Fibroblast of lung (primary cell): ENCODE data around the gene FHAD1. TPM values are rescaled to one million over a fixed set of nuclear protein-coding genes. Genes with fewer than 3 reads are reported as not detected.

ENCODE experiments used
- DNase-seq, 2 donors: peaks; one replicate each; pipeline versions ENCODE4 v3.0.0 to v3.0.0-alpha.2; 2010; ENCODE audit warnings: low read depth in 2 of 2
- H2AFZ ChIP-seq: 2 replicates; pipeline ENCODE4 v1.5.1; 2012; ENCODE audit warnings: low read length, control low read depth, inconsistent platforms
- H3K27ac ChIP-seq: 2 replicates; pipeline ENCODE4 v1.5.1; 2011; ENCODE audit warnings: low read length, control low read depth; ENCODE audit not compliant: insufficient read depth
- H3K27me3 ChIP-seq: 2 replicates; pipeline ENCODE4 v1.5.1; 2011; ENCODE audit warnings: mild to moderate bottlenecking, low read length; ENCODE audit not compliant: control insufficient read depth, insufficient read depth
- H3K36me3 ChIP-seq: 2 replicates; pipeline ENCODE4 v1.5.1; 2011; ENCODE audit warnings: low read length; ENCODE audit not compliant: control insufficient read depth, insufficient read depth
- H3K4me1 ChIP-seq: 2 replicates; pipeline ENCODE4 v1.5.1; 2011; ENCODE audit warnings: low read length; ENCODE audit not compliant: control insufficient read depth, insufficient read depth; ENCODE audit errors: extremely low read depth
- H3K4me2 ChIP-seq: 2 replicates; pipeline ENCODE4 v1.5.1; 2011; ENCODE audit warnings: low read length, control low read depth; ENCODE audit not compliant: insufficient read depth; ENCODE audit errors: extremely low read depth
- H3K4me3 ChIP-seq, 4 experiments: fragments of 200-600 bp in 1 of 4; sonication (generic) in 1 of 4; replicated peaks in 1 of 4; 2 replicates each; pipeline ENCODE4 v1.5.1; 2011 to 2016; ENCODE audit warnings: low read length in 4 of 4, low read depth in 3 of 4, mild to moderate bottlenecking in 3 of 4, control low read depth in 2 of 4, inconsistent platforms in 1 of 4, mixed read lengths in 1 of 4; ENCODE audit not compliant: insufficient read depth in 1 of 4; ENCODE audit errors: control extremely low read depth in 1 of 4
- H3K79me2 ChIP-seq: 2 replicates; pipeline ENCODE4 v1.5.1; 2012; ENCODE audit warnings: mild to moderate bottlenecking, low read length, inconsistent platforms; ENCODE audit not compliant: control insufficient read depth, insufficient read depth
- H3K9ac ChIP-seq: 2 replicates; pipeline ENCODE4 v1.5.1; 2011; ENCODE audit warnings: mild to moderate bottlenecking, low read length, control low read depth; ENCODE audit not compliant: insufficient read depth
- H3K9me3 ChIP-seq: 2 replicates; pipeline ENCODE4 v1.5.1; 2012; ENCODE audit warnings: low read depth, low read length; ENCODE audit not compliant: control insufficient read depth, insufficient read depth
- H4K20me1 ChIP-seq: 2 replicates; pipeline ENCODE4 v1.5.1; 2011; ENCODE audit warnings: low read length; ENCODE audit not compliant: control insufficient read depth, insufficient read depth; ENCODE audit errors: extremely low read depth
- EZH2 ChIP-seq: IDR thresholded peaks from 2 replicates; pipeline ENCODE4 v1.5.1; 2012; ENCODE audit warnings: low read length, control low read depth, mild to moderate bottlenecking; ENCODE audit errors: missing control alignments
- polyA plus RNA-seq, 2 donors: library from polyadenylated mRNA; depleted of rRNA in 1 of 2; stranded (reverse) in 1 of 2; unstranded in 1 of 2; fragments of >200 nt; gene quantifications; 2 replicates each; pipeline ENCODE4 v1.2.1, GENCODE V29; 2011 to 2012; ENCODE audit warnings: missing spikeins in 1 of 2
- total RNA-seq: library from RNA; depleted of rRNA; stranded (reverse); fragments of >200 nt; gene quantifications from 2 replicates; pipeline ENCODE4 v1.2.1, GENCODE V29; 2014
- TF ChIP-seq, protein P1 (sequence below), 2 donors: IDR thresholded peaks in 1 of 2; conservative IDR thresholded peaks in 1 of 2; 1 replicate in 1 of 2; 2 replicates in 1 of 2; pipeline ENCODE4 v1.5.1; 2011 to 2012; ENCODE audit warnings: low read length in 2 of 2, control low read depth in 1 of 2, inconsistent platforms in 1 of 2, low read depth in 1 of 2, mild to moderate bottlenecking in 1 of 2

The FHAD1 gene
- total and polyA plus RNA-seq, 2 donors (not counting 1 experiment from before 2014, with no cell fraction given) = 0.09 to 0.66 TPM

DNA sequence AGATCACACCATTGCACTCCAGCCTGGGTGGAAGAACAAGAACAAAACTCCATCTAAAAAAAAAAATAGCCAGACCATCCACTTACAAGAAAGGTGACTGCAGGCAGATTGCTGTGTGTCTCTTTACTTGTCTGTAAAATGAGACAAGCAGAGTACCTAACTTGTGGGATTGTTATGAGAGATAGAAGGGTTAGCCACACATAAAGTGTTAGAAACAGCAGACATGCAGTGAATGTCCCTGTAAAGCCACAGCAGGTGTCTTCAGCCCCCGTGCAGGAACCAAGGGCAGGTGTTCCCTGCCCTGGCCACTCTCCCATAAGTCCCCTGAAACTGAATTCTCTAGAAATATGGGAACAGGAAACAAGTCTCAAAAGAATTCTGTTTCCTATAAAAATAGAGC, 121.9 kb downstream of the FHAD1 start:
- H3K36me3 ChIP-seq = no peaks in the 10 kb centered on the region
- no peak overlapping the region for H3K27ac ChIP-seq
- no peak overlapping the region for H3K9ac ChIP-seq
- DNase-seq = no peak
- H3K4me2 ChIP-seq = no peak overlapping the region
- peaks cover 14% of the 10 kb centered on the region for H3K4me1 ChIP-seq
- no peak overlapping the region for H3K4me3 ChIP-seq
- H3K79me2 ChIP-seq = no peaks in the 10 kb centered on the region
- H4K20me1 ChIP-seq = no peaks in the 10 kb centered on the region
- TF ChIP-seq, protein P1, sequence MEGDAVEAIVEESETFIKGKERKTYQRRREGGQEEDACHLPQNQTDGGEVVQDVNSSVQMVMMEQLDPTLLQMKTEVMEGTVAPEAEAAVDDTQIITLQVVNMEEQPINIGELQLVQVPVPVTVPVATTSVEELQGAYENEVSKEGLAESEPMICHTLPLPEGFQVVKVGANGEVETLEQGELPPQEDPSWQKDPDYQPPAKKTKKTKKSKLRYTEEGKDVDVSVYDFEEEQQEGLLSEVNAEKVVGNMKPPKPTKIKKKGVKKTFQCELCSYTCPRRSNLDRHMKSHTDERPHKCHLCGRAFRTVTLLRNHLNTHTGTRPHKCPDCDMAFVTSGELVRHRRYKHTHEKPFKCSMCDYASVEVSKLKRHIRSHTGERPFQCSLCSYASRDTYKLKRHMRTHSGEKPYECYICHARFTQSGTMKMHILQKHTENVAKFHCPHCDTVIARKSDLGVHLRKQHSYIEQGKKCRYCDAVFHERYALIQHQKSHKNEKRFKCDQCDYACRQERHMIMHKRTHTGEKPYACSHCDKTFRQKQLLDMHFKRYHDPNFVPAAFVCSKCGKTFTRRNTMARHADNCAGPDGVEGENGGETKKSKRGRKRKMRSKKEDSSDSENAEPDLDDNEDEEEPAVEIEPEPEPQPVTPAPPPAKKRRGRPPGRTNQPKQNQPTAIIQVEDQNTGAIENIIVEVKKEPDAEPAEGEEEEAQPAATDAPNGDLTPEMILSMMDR (conservative IDR thresholded peaks at IDR 0.05 in 1 of 2, IDR thresholded peaks at IDR 0.05 in 1 of 2; ENCODE audit: low read depth in 1 of 2, low read length in 2 of 2) = no peak
- no peak for TF ChIP-seq EZH2
- no peaks in the 10 kb centered on the region for H3K9me3 ChIP-seq
- H3K27me3 ChIP-seq = no peaks in the 10 kb centered on the region
- no peak overlapping the region for H2AFZ ChIP-seq

DNA sequence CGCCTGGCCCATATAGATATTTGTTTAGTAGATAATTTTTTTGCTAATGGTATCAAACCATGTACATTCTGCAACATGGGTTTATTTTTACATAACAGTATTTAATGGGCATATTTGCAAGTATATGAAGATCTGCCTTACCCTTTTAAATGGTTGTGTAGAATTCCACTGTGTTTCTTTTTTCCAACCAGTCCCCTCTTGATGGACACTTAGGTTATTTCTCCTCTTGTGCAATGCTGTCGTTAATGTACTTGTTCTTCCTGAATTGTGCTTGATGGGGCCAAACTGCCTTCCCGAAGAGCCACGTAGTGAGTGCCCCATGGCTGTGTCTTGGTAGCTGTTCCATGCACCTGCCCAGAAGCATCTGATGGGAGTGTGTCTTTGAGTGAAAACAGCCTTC, 123.2 kb downstream of the FHAD1 start:
- Histone ChIP-seq H3K9me3 (no peaks in the 10 kb centered on the region), H3K27me3 (no peaks in the 10 kb centered on the region), H3K4me3 (no peak overlapping the region), H4K20me1 (no peaks in the 10 kb centered on the region), H3K4me1 (peaks cover 14% of the 10 kb centered on the region), H3K4me2 (no peak overlapping the region), H2AFZ (no peak overlapping the region), H3K79me2 (no peaks in the 10 kb centered on the region), H3K27ac (no peak overlapping the region), H3K36me3 (no peaks in the 10 kb centered on the region), H3K9ac (no peak overlapping the region)
- TF ChIP-seq, protein P1 (conservative IDR thresholded peaks at IDR 0.05 in 1 of 2, IDR thresholded peaks at IDR 0.05 in 1 of 2; ENCODE audit: low read depth in 1 of 2, low read length in 2 of 2) = no peak
- TF ChIP-seq EZH2 = no peak
- DNase-seq = no peak

DNA sequence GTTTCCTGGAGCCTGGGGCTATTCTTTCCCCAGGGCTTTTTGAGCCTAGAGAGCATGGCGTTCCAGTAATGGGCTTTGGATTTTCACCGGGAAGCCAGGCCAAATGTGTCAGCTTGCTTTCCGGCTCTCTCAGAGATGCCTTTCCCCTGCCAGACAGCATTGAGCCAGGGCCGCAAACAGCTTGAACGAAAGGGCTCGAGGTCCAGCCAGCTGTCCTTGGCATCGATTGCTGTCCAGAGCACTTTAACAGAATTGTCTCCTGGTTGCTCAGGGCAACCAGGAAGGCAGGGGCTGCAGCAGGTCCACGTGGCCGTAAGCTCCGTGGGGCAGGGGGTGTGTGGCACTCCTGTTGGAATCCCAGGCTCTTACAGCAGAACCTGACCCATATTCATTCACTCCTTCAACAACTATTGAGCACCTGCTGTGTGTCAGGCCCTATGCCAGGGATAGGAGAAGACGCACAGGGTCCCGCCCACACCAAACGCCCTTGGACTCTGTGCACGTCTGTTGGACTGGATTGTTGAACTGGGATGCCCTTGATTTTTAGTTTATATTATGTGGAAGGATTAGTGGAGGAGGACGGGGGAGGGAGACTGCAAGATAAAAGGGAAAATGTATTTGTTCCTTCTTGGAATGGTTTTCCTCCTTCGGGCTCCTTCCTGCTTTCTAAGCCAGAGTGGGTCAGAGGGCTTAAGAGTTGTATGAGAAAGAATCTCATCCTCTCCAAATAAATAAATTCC, 123.9 kb downstream of the FHAD1 start:
- no peaks in the 10 kb centered on the region for H3K36me3 ChIP-seq
- H3K4me3 ChIP-seq = no peak overlapping the region
- no peaks in the 10 kb centered on the region for H3K9me3 ChIP-seq
- TF ChIP-seq EZH2 = no peak
- TF ChIP-seq, protein P1 (conservative IDR thresholded peaks at IDR 0.05 in 1 of 2, IDR thresholded peaks at IDR 0.05 in 1 of 2; ENCODE audit: low read depth in 1 of 2, low read length in 2 of 2) = no peak
- DNase-seq = peak in 1 of 2 donors; percentile 31
- no peaks in the 10 kb centered on the region for H3K79me2 ChIP-seq
- H4K20me1 ChIP-seq = no peaks in the 10 kb centered on the region
- peaks cover 14% of the 10 kb centered on the region for H3K4me1 ChIP-seq
- H2AFZ ChIP-seq = no peak overlapping the region
- no peak overlapping the region for H3K9ac ChIP-seq
- no peaks in the 10 kb centered on the region for H3K27me3 ChIP-seq
- no peak overlapping the region for H3K27ac ChIP-seq
- peak overlapping the region; percentile 35 for H3K4me2 ChIP-seq
